GM12892 (cell line): ENCODE data around the gene CBLIF.

Source experiments
- POLR2A ChIP-seq: IDR thresholded peaks from 2 replicates; pipeline ENCODE4 v1.6.1; 2011; ENCODE audit warnings: low read depth, low read length, control low read depth
- POLR2AphosphoS5 ChIP-seq: IDR thresholded peaks from 2 replicates; pipeline ENCODE4 v1.6.1; 2011; ENCODE audit warnings: low read depth, low read length, control low read depth
- TAF1 ChIP-seq: IDR thresholded peaks from 2 replicates; pipeline ENCODE4 v1.6.1; 2011; ENCODE audit warnings: low read depth, mild to moderate bottlenecking, control low read depth, low read length, borderline replicate concordance

DNA sequence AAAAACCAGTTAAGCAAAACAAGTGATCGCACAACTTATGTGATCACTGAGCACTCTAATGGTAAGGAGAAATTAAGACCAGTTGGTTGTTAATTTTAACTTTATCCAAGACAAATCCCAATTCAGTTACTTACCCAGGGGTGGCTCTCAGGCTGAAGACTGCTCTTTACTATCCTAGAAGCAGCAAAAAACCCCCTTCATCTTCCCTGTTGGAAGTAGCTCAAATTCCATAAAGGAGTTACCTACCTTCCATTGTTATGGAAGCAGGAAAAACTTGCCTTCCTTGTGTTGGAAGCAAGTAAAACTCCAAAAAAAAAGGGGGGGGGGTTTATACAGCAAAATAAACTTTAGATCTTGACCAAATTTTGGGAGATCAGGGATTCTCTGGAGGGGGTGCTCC is 29.5 kb downstream of the CBLIF start:
- no peak for TF ChIP-seq POLR2A
- TF ChIP-seq TAF1 = no peak
- TF ChIP-seq POLR2AphosphoS5 = no peak
